Stimulated activated CD8-positive, alpha-beta memory T cell treated with anti-CD3 and anti-CD28 coated beads, Interleukin-15, amount 100 ng/mL, for 48 hours (primary cell): ENCODE measurements around the gene MYO10.

Experiments used
- DNase-seq, 2 donors: peaks; one replicate each; pipeline ENCODE4 v3.0.0-alpha.2; 2020; ENCODE audit warnings: low read depth in 2 of 2

MYO10 gene

GRCh38 chr5:16916262-16916878 lies 19.7 kb downstream of the MYO10 start:
- no peak for DNase-seq

- no peak for DNase-seq
Measured at GRCh38 chr5:16914584-16914983, 21.5 kb downstream of the MYO10 start.

- no peak for DNase-seq
Measured at GRCh38 chr5:16914108-16914435, 22.0 kb downstream of the MYO10 start.

GRCh38 chr5:16913187-16914107 lies 22.6 kb downstream of the MYO10 start:
- DNase-seq, result no peak

GRCh38 chr5:16912080-16912479 lies 24.0 kb downstream of the MYO10 start:
- no peak for DNase-seq

GRCh38 chr5:16909464-16909863 lies 26.6 kb downstream of the MYO10 start:
- no peak for DNase-seq

- no peak for DNase-seq
Measured at GRCh38 chr5:16907270-16907669, 28.8 kb downstream of the MYO10 start.

GRCh38 chr5:16906255-16906654 lies 29.8 kb downstream of the MYO10 start:
- DNase-seq, result no peak

GRCh38 chr5:16903480-16904300 lies 32.4 kb downstream of the MYO10 start:
- no peak for DNase-seq

GRCh38 chr5:16902846-16903245 lies 33.2 kb downstream of the MYO10 start:
- no peak for DNase-seq

- DNase-seq, result no peak
Measured at GRCh38 chr5:16901021-16901644, 35.0 kb downstream of the MYO10 start.

GRCh38 chr5:16899171-16899570 lies 36.9 kb downstream of the MYO10 start:
- DNase-seq, result no peak

GRCh38 chr5:16897800-16898199 lies 38.3 kb downstream of the MYO10 start:
- no peak for DNase-seq

- no peak for DNase-seq
Measured at GRCh38 chr5:16897284-16897704, 38.8 kb downstream of the MYO10 start.

GRCh38 chr5:16896767-16897166 lies 39.3 kb downstream of the MYO10 start:
- no peak for DNase-seq

- DNase-seq, result no peak
Measured at GRCh38 chr5:16894236-16895057, 41.6 kb downstream of the MYO10 start.

- DNase-seq, result no peak
Measured at GRCh38 chr5:16891033-16891432, 45.1 kb downstream of the MYO10 start.

- no peak for DNase-seq
Measured at GRCh38 chr5:16889972-16890519, 46.0 kb downstream of the MYO10 start.

GRCh38 chr5:16889203-16889971 lies 46.7 kb downstream of the MYO10 start:
- no peak for DNase-seq

GRCh38 chr5:16888694-16889124 lies 47.4 kb downstream of the MYO10 start:
- no peak for DNase-seq
